H1 (cell line): ENCODE results near the gene OOSP4A. TPM values are rescaled to one million over a fixed set of nuclear protein-coding genes. Genes with fewer than 3 reads are reported as not detected.

Experiments
- CTCF ChIA-PET: fragments of 300-600 bp; sonication (Branson Sonifier 250); formaldehyde crosslinking; loops from one replicate; lab custom pipeline; 2021; ENCODE audit not compliant: partially characterized antibody; lab: Charles Lee
- POLR2A ChIA-PET: fragments of 300-600 bp; sonication (Branson Sonifier 250); formaldehyde crosslinking; loops from one replicate; lab custom pipeline; 2021; ENCODE audit warnings: inconsistent platforms; ENCODE audit not compliant: partially characterized antibody; lab: Charles Lee
- DNase-seq, 2 experiments: peaks; one replicate each; pipeline versions ENCODE4 v3.0.0 to v3.0.0-alpha.2; 2010 to 2022; ENCODE audit warnings: low spot score in 2 of 2, low read depth in 1 of 2, mixed read lengths in 1 of 2
- FAIRE-seq: peaks from 2 replicates; lab custom pipeline; 2011; peaks lifted over from hg19 to GRCh38; lab: Jason Lieb, UNC
- H2AFZ ChIP-seq: 2 replicates; pipeline ENCODE4 v1.8.1; 2012; ENCODE audit warnings: low read length, inconsistent platforms
- H2AK5ac ChIP-seq: 2 replicates; pipeline ENCODE4 v1.6.1; 2013; ENCODE audit warnings: low read depth, low read length
- H2BK120ac ChIP-seq: replicated peaks from 2 replicates; pipeline ENCODE3; 2013; ENCODE audit warnings: low read depth, low read length, inconsistent platforms
- H2BK12ac ChIP-seq: 2 replicates; pipeline ENCODE4 v1.6.1; 2013; ENCODE audit warnings: low read depth, low read length
- H2BK15ac ChIP-seq: 2 replicates; pipeline ENCODE4 v1.6.1; 2013; ENCODE audit warnings: low read length
- H2BK20ac ChIP-seq: 2 replicates; pipeline ENCODE4 v1.6.1; 2013; ENCODE audit warnings: low read length
- H2BK5ac ChIP-seq: 2 replicates; pipeline ENCODE4 v1.6.1; 2013; ENCODE audit warnings: low read depth, low read length
- H3K14ac ChIP-seq: 2 replicates; pipeline ENCODE4 v1.6.1; 2013; ENCODE audit warnings: inconsistent platforms; ENCODE audit not compliant: insufficient read length
- H3K18ac ChIP-seq: 2 replicates; pipeline ENCODE4 v1.6.1; 2013; ENCODE audit warnings: low read length; ENCODE audit errors: extremely low read depth
- H3K23ac ChIP-seq: 2 replicates; pipeline ENCODE4 v1.6.1; 2013; ENCODE audit warnings: inconsistent platforms; ENCODE audit not compliant: insufficient read length
- H3K23me2 ChIP-seq: 2 replicates; pipeline ENCODE4 v1.6.1; 2013; ENCODE audit warnings: low read depth, low read length
- H3K27ac ChIP-seq: 2 replicates; pipeline ENCODE4 v1.6.1; 2011; ENCODE audit warnings: low read depth, low read length, inconsistent platforms
- H3K27me3 ChIP-seq, 4 experiments: replicated peaks in 1 of 4; 1 replicate in 1 of 4; 2 replicates in 3 of 4; pipeline versions ENCODE4 v1.6.1 to v1.8.1; 2011 to 2013; ENCODE audit warnings: low read length in 3 of 4, mild to moderate bottlenecking in 3 of 4, inconsistent platforms in 2 of 4, mixed read lengths in 2 of 4, moderate library complexity in 1 of 4; ENCODE audit not compliant: control insufficient read depth in 3 of 4, insufficient read depth in 3 of 4; ENCODE audit errors: extremely low read depth in 1 of 4
- H3K36me3 ChIP-seq, 4 experiments: 2 replicates each; pipeline versions ENCODE4 v1.6.1 to v1.8.1; 2011 to 2013; ENCODE audit warnings: mild to moderate bottlenecking in 4 of 4, low read length in 3 of 4, moderate library complexity in 2 of 4, control low read depth in 1 of 4, inconsistent platforms in 1 of 4; ENCODE audit not compliant: insufficient read depth in 4 of 4, control insufficient read depth in 2 of 4
- H3K4ac ChIP-seq: replicated peaks from 2 replicates; pipeline ENCODE3; 2013; ENCODE audit warnings: low read length, low read depth, mixed read lengths, inconsistent platforms; ENCODE audit not compliant: insufficient read length
- H3K4me1 ChIP-seq, 4 experiments: replicated peaks in 1 of 4; 1 replicate in 1 of 4; 2 replicates in 3 of 4; pipeline versions ENCODE4 v1.6.1 to v1.8.1; 2011 to 2013; ENCODE audit warnings: low read length in 3 of 4, inconsistent platforms in 2 of 4, mixed read lengths in 1 of 4; ENCODE audit not compliant: insufficient read depth in 4 of 4, control insufficient read depth in 3 of 4
- H3K4me2 ChIP-seq, 2 experiments: 2 replicates each; pipeline versions ENCODE4 v1.6.1 to v1.8.1; 2011 to 2013; ENCODE audit warnings: low read depth in 2 of 2, low read length in 2 of 2, control low read depth in 1 of 2, inconsistent platforms in 1 of 2, mild to moderate bottlenecking in 1 of 2; ENCODE audit not compliant: insufficient read depth in 1 of 2
- H3K4me3 ChIP-seq, 4 experiments: fragments of 200-600, 300-600 bp in 1 of 4; sonication (generic), shearing (Covaris generic), sonication (Bioruptor Twin) in 1 of 4; 2 replicates each; pipeline versions ENCODE4 v1.5.1 to v1.8.1; 2011 to 2016; ENCODE audit warnings: low read length in 4 of 4, low read depth in 3 of 4, control low read depth in 2 of 4, inconsistent platforms in 2 of 4, mild to moderate bottlenecking in 2 of 4, mixed read lengths in 1 of 4, moderate library complexity in 1 of 4; ENCODE audit not compliant: insufficient read depth in 2 of 4; ENCODE audit errors: extremely low read depth in 1 of 4
- H3K56ac ChIP-seq: replicated peaks from 2 replicates; pipeline ENCODE3; 2013; ENCODE audit warnings: low read depth, mild to moderate bottlenecking, mixed read lengths, low read length, inconsistent platforms; ENCODE audit not compliant: insufficient read length
- H3K79me1 ChIP-seq: 2 replicates; pipeline ENCODE4 v1.6.1; 2013; ENCODE audit warnings: low read depth, low read length, control low read depth
- H3K79me2 ChIP-seq, 2 experiments: 2 replicates each; pipeline versions ENCODE4 v1.6.1 to v1.8.1; 2012 to 2013; ENCODE audit warnings: low read length in 2 of 2, mild to moderate bottlenecking in 2 of 2, inconsistent platforms in 1 of 2; ENCODE audit not compliant: insufficient read depth in 2 of 2, control insufficient read depth in 1 of 2
- H3K9ac ChIP-seq, 4 experiments: replicated peaks in 1 of 4; 1 replicate in 1 of 4; 2 replicates in 3 of 4; pipeline versions ENCODE4 v1.6.1 to v1.8.1; 2011 to 2013; ENCODE audit warnings: low read depth in 3 of 4, low read length in 3 of 4, control low read depth in 2 of 4, mild to moderate bottlenecking in 2 of 4, moderate library complexity in 2 of 4, inconsistent platforms in 1 of 4; ENCODE audit errors: extremely low read depth in 1 of 4
- H3K9me3 ChIP-seq, 2 experiments: 2 replicates each; pipeline versions ENCODE4 v1.6.1 to v1.8.1; 2012 to 2013; ENCODE audit warnings: mild to moderate bottlenecking in 2 of 2, moderate library complexity in 2 of 2, control low read depth in 1 of 2, inconsistent platforms in 1 of 2, low read depth in 1 of 2, low read length in 1 of 2, mixed read lengths in 1 of 2; ENCODE audit not compliant: insufficient read depth in 2 of 2
- H4K20me1 ChIP-seq, 2 experiments: replicated peaks in 1 of 2; 2 replicates each; pipeline versions ENCODE3 to v1.8.1; 2011 to 2013; ENCODE audit warnings: inconsistent platforms in 2 of 2, low read length in 2 of 2, mild to moderate bottlenecking in 1 of 2; ENCODE audit not compliant: insufficient read depth in 2 of 2, control insufficient read depth in 1 of 2
- H4K5ac ChIP-seq: 2 replicates; pipeline ENCODE4 v1.6.1; 2013; ENCODE audit warnings: low read length, low read depth, mixed read lengths, inconsistent platforms; ENCODE audit not compliant: insufficient read length
- H4K8ac ChIP-seq: 2 replicates; pipeline ENCODE4 v1.8.0; 2013; ENCODE audit warnings: mild to moderate bottlenecking, moderate library complexity, low read length, inconsistent platforms; ENCODE audit not compliant: insufficient read depth; ENCODE audit errors: extremely low read depth
- H4K91ac ChIP-seq: replicated peaks from 2 replicates; pipeline ENCODE3; 2013; ENCODE audit warnings: low read length, mixed read lengths, inconsistent platforms; ENCODE audit not compliant: insufficient read length
- BCL11A ChIP-seq, 2 experiments: IDR thresholded peaks; one replicate each; pipeline ENCODE4 v1.6.1; 2011; ENCODE audit warnings: low read depth in 2 of 2, low read length in 2 of 2, mild to moderate bottlenecking in 2 of 2
- CTBP2 ChIP-seq: IDR thresholded peaks from 2 replicates; pipeline ENCODE4 v1.7.0; 2011; ENCODE audit warnings: borderline replicate concordance, mild to moderate bottlenecking, moderate library complexity, mixed read lengths, low read length; ENCODE audit not compliant: insufficient read depth, insufficient read length
- EP300 ChIP-seq, 2 experiments: IDR thresholded peaks; 1 replicate in 1 of 2; 2 replicates in 1 of 2; pipeline ENCODE4 v1.6.1; 2011 to 2012; ENCODE audit warnings: low read depth in 2 of 2, low read length in 2 of 2, mild to moderate bottlenecking in 2 of 2, borderline replicate concordance in 1 of 2, inconsistent platforms in 1 of 2, moderate library complexity in 1 of 2
- EZH2 ChIP-seq: fragments of 200-600 bp; sonication (generic); IDR thresholded peaks from 2 replicates; pipeline ENCODE4 v1.7.1; 2012; ENCODE audit warnings: low read depth, mild to moderate bottlenecking, moderate library complexity, low read length, inconsistent platforms; ENCODE audit not compliant: severe bottlenecking
- FOSL1 ChIP-seq: IDR thresholded peaks from 2 replicates; pipeline ENCODE4 v1.6.1; 2011; ENCODE audit warnings: mild to moderate bottlenecking, low read depth, low read length, moderate library complexity; ENCODE audit not compliant: insufficient read depth
- GABPA ChIP-seq: IDR thresholded peaks from 2 replicates; pipeline ENCODE4 v1.6.1; 2011; ENCODE audit warnings: mild to moderate bottlenecking, low read length, moderate library complexity, borderline replicate concordance; ENCODE audit not compliant: insufficient read depth
- HDAC2 ChIP-seq, 2 experiments: fragments of 300-600 bp in 1 of 2; sonication (generic) in 1 of 2; IDR thresholded peaks; 2 replicates each; pipeline ENCODE4 v1.6.1; 2011 to 2012; ENCODE audit warnings: low read depth in 2 of 2, low read length in 2 of 2, mild to moderate bottlenecking in 2 of 2, moderate library complexity in 2 of 2, borderline replicate concordance in 1 of 2, inconsistent platforms in 1 of 2
- KDM4A ChIP-seq: IDR thresholded peaks from one replicate; pipeline ENCODE4 v1.7.1; 2012; ENCODE audit warnings: low read depth, mild to moderate bottlenecking, moderate library complexity, low read length, inconsistent platforms; ENCODE audit not compliant: severe bottlenecking
- POLR2A ChIP-seq, 2 experiments: IDR thresholded peaks; 1 replicate in 1 of 2; 2 replicates in 1 of 2; pipeline ENCODE4 v1.6.1; 2011; ENCODE audit warnings: low read depth in 2 of 2, low read length in 2 of 2, mild to moderate bottlenecking in 2 of 2; ENCODE audit errors: control extremely low read depth in 1 of 2
- RBBP5 ChIP-seq: IDR thresholded peaks from 2 replicates; pipeline ENCODE4 v1.7.1; 2012; ENCODE audit warnings: low read depth, mild to moderate bottlenecking, inconsistent platforms, low read length, moderate library complexity, borderline replicate concordance
- SAP30 ChIP-seq: fragments of 300-600 bp; sonication (generic); IDR thresholded peaks from 2 replicates; pipeline ENCODE4 v1.7.1; 2012; ENCODE audit warnings: low read length, moderate library complexity, mild to moderate bottlenecking, inconsistent platforms; ENCODE audit not compliant: insufficient read depth, insufficient replicate concordance
- SIN3A ChIP-seq, 2 experiments: IDR thresholded peaks in 1 of 2; conservative IDR thresholded peaks in 1 of 2; 2 replicates each; pipeline ENCODE4 v1.6.1; 2011 to 2012; ENCODE audit warnings: low read length in 2 of 2, improper control_type of control experiment in 1 of 2, low read depth in 1 of 2, mild to moderate bottlenecking in 1 of 2
- WGBS, 2 experiments: shearing (Covaris generic) in 1 of 2; methylation state at CpG; one replicate each; pipeline versions ENCODE4 v1.1.6 to v1.1.7; 2013 to 2015; ENCODE audit warnings: low lambda C conversion rate in 2 of 2, mixed read lengths in 2 of 2, inconsistent platforms in 1 of 2, low coverage in 1 of 2, missing lambda C conversion rate in 1 of 2; ENCODE audit not compliant: insufficient replicate concordance in 2 of 2, insufficient coverage in 1 of 2, insufficient read length in 1 of 2; ENCODE audit errors: extremely low coverage in 1 of 2, missing lambda C conversion rate in 1 of 2; 5-methylcytosine and 5-hydroxymethylcytosine counted together
- polyA plus RNA-seq, 7 experiments: library from polyadenylated mRNA; depleted of rRNA in 3 of 7; stranded (reverse) in 5 of 7; unstranded in 2 of 7; fragments of >200 nt in 5 of 7; fragments of 200-250 nt in 2 of 7; gene quantifications; 1 replicate in 5 of 7; 2 replicates in 1 of 7; 4 replicates in 1 of 7; pipeline versions ENCODE4 v1.2.1 to v1.2.3, GENCODE V29; 2011 to 2013; ENCODE audit warnings: missing spikeins in 2 of 7, mixed read lengths in 2 of 7
- total RNA-seq: library from RNA; stranded (reverse); fragmentation: NEBNext Ultra II Directional; extraction: Animal tissue kit (Norgen Biotek cat#: 25700); gene quantifications from 2 replicates; pipeline ENCODE4 v1.2.1, GENCODE V29; 2021

The OOSP4A gene
- total and polyA plus RNA-seq, 2 of the 8 experiments (the other 6 are each of a cell fraction or from before 2014, with no cell fraction given), result not detected

DNA sequence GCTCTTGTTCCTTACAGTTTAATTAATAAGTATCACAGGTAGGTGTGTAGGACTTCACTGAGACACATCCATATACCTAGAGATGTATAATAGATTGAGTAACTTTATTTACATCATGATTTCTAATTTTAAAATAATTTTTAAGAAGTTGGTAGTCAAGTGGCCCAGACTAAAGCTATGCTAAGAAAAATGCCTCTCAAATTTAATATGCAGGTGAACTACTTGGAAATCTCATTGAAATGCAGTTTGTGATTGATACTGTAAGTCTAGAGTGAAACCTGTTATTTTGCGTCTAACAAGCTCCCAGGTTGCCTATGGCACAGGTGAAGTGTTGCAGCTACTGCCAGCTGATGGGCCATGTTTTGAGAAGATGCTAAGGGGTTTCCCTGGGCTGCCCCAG, 53.0 kb downstream of the OOSP4A start, which contains the start of gene OOSP4B:
OOSP4B (plus strand) TSS at position 301 of the 400 bp plus-strand sequence.
- Histone ChIP-seq H4K20me1 (no peaks in the 10 kb centered on the region), H3K9me3 (peaks cover 0 to 8% of the 10 kb centered on the region in 2 experiments; a peak in 1 of 4 replicates), H3K4me2 (no peak within 1 kb of the TSS), H2BK15ac (no peak within 1 kb of the TSS), H2AFZ (no peak within 1 kb of the TSS), H3K14ac (no peak within 1 kb of the TSS), H3K18ac (no peak within 1 kb of the TSS), H3K56ac (no peak within 1 kb of the TSS), H2AK5ac (no peak within 1 kb of the TSS), H2BK20ac (no peak within 1 kb of the TSS), H3K27ac (no peak within 1 kb of the TSS), H3K4me3 (no peak within 1 kb of the TSS), H3K23me2 (no peaks in the 10 kb centered on the region), H4K8ac (no peak within 1 kb of the TSS), H4K5ac (no peak within 1 kb of the TSS), H3K4me1 (peaks cover 0 to 5% (median 0%) of the 10 kb centered on the region in 4 experiments; a peak in 2 of 7 replicates), H3K79me2 (no peaks in the 10 kb centered on the region), H3K27me3 (no peaks in the 10 kb centered on the region), H2BK12ac (no peak within 1 kb of the TSS; the same call in 1 of the 2 replicates), H3K9ac (no peak within 1 kb of the TSS; a peak in 1 of 7 replicates), H3K4ac (no peak within 1 kb of the TSS), H4K91ac (no peak within 1 kb of the TSS), H2BK5ac (no peak within 1 kb of the TSS), H3K23ac (no peak within 1 kb of the TSS), H3K79me1 (no peaks in the 10 kb centered on the region), H3K36me3 (no peaks in the 10 kb centered on the region), H2BK120ac (no peak within 1 kb of the TSS)
- DNase-seq (no peak), FAIRE-seq (no peak)
- CTCF ChIA-PET, result interaction anchor here (1.8 kb wide), 1 partner anchor 234 kb away, joined by 5 read pairs; no protein-coding TSS in a partner anchor
- WGBS, 2 experiments, result 83% methylated on average over 1 of the region's 1 CpG; no CpG with 5 or more reads in 1 of the 2 experiments
- no peak for TF ChIP-seq GABPA
- TF ChIP-seq KDM4A, result no peak
- TF ChIP-seq EZH2, result no peak
- no peak for TF ChIP-seq SAP30
- TF ChIP-seq CTBP2, result no peak
- no peak for TF ChIP-seq RBBP5
- TF ChIP-seq FOSL1, result no peak
- TF ChIP-seq SIN3A (conservative IDR thresholded peaks at IDR 0.05 in 1 of 2, IDR thresholded peaks at IDR 0.05 in 1 of 2; ENCODE audit: low read depth in 1 of 2, low read length in 2 of 2), result no peak
- no peak for TF ChIP-seq HDAC2 (IDR thresholded peaks at IDR 0.05; ENCODE audit: borderline replicate concordance in 1 of 2, low read depth in 2 of 2, low read length in 2 of 2)
- no peak for TF ChIP-seq POLR2A (IDR thresholded peaks at IDR 0.05; ENCODE audit: control extremely low read depth in 1 of 2, low read depth in 2 of 2, low read length in 2 of 2)
- TF ChIP-seq EP300 (IDR thresholded peaks at IDR 0.05; ENCODE audit: borderline replicate concordance in 1 of 2, low read depth in 2 of 2, low read length in 2 of 2), result no peak
- no peak for TF ChIP-seq BCL11A (IDR thresholded peaks at IDR 0.05; ENCODE audit: low read depth in 2 of 2, low read length in 2 of 2)
- POLR2A ChIA-PET, result no interaction called here
